ENCODE measurements around the gene RPS6KB2. TPM values are rescaled to one million over a fixed set of nuclear protein-coding genes. Genes with fewer than 3 reads are reported as not detected.

Gene RPS6KB2
- total and polyA plus RNA-seq, 9 of the 15 experiments (the other 6 are each of a cell fraction or from before 2014, with no cell fraction given) = 0.42 to 122 (median 82.6) TPM

- TF ChIP-seq HDAC8 (tag; IDR thresholded peaks at IDR 0.05) (peak; percentile 76), TRIM25 (IDR thresholded peaks at IDR 0.05; ENCODE audit: borderline replicate concordance) (no peak), PBX2 (CRISPR knock-in tag; IDR thresholded peaks at IDR 0.05; ENCODE audit: low read depth) (no peak), PBX2 (tag; conservative IDR thresholded peaks at IDR 0.05; ENCODE audit: low read depth) (no peak), THRB (CRISPR knock-in tag; conservative IDR thresholded peaks at IDR 0.05) (no peak), TFAM (CRISPR knock-in tag; conservative IDR thresholded peaks at IDR 0.05) (no peak), PTBP1 (IDR thresholded peaks at IDR 0.05; ENCODE audit: low read depth, low read length) (no peak), ZNF354B (CRISPR knock-in tag; IDR thresholded peaks at IDR 0.05) (no peak), RBFOX2 (IDR thresholded peaks at IDR 0.05; ENCODE audit: low read depth, low read length) (no peak), SAP30 (IDR thresholded peaks at IDR 0.05; ENCODE audit: borderline replicate concordance, insufficient read depth, low read depth, low read length, poor library complexity, severe bottlenecking) (peak; percentile 19), E2F3 (CRISPR knock-in tag; IDR thresholded peaks at IDR 0.05) (peak; percentile 29; the same call in 1 of the 2 replicates), ZKSCAN8 (CRISPR knock-in tag; IDR thresholded peaks at IDR 0.05) (peak; percentile 62; the same call in 1 of the 2 replicates), NR2C1 (IDR thresholded peaks at IDR 0.05) (peak; percentile 13; the same call in 1 of the 2 replicates), NR2C1 (tag; IDR thresholded peaks at IDR 0.05) (peak; percentile 61; the same call in 1 of the 2 replicates), MECOM (CRISPR knock-in tag; IDR thresholded peaks at IDR 0.05) (0 out of 2 replicates have a peak, but pooled peaks have one; percentile 68), CREB1 (IDR thresholded peaks at IDR 0.05) (peak; percentile 96), CREB1 (CRISPR knock-in tag; IDR thresholded peaks at IDR 0.05) (peak; percentile 95), THRA (IDR thresholded peaks at IDR 0.05) (no peak), SNRNP70 (optimal IDR thresholded peaks at IDR 0.05; ENCODE audit: low read depth, low read length) (no peak), GABPA (tag; conservative IDR thresholded peaks at IDR 0.05; ENCODE audit: low read depth) (no peak), TEAD1 (CRISPR knock-in tag; IDR thresholded peaks at IDR 0.05) (peak; percentile 39 to 54; a peak in 2 of 4 replicates), SRSF9 (IDR thresholded peaks at IDR 0.05; ENCODE audit: borderline replicate concordance, low read depth, low read length) (no peak)
Measured at GRCh38 chr11:67463680-67464410, 35.6 kb downstream of the RPS6KB2 start (continued).

Measured in K562 (cell line).